Lower leg skin (tissue), 3 donors: Measurements from ENCODE around the gene LIPG.

Experiments
- CTCF ChIP-seq, 3 donors: fragments of 450-650 bp; IDR thresholded peaks; one replicate each; pipeline ENCODE4 v1.5.1; 2016; ENCODE audit warnings: antibody characterized with exemption in 3 of 3, mild to moderate bottlenecking in 3 of 3, moderate library complexity in 2 of 3
- POLR2A ChIP-seq, 2 donors: fragments of 450-650 bp; IDR thresholded peaks; one replicate each; pipeline ENCODE4 v1.6.1; 2016 to 2017; ENCODE audit warnings: antibody characterized with exemption in 2 of 2, mild to moderate bottlenecking in 1 of 2, moderate library complexity in 1 of 2

DNA sequence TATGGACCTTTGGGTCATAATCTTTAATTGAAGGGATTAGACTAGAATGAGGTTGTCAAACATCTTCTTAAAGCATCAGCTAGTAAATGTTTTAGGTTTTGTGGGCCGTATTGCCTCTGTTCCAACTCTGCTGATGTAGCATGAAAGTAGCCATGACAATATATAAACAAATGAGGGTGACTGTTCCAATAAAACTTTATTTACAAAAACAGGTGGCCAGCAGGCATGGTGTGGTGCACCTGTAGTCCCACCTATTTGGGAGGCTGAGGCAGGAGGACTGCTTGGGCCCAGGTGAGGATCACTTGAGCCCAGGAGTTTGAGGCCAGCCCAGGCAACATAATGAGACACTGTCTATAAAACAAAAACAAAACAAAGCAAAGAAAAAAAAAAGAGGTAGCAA, 18.4 kb downstream of the LIPG start:
- TF ChIP-seq CTCF (IDR thresholded peaks at IDR 0.05) (no peak), POLR2A (IDR thresholded peaks at IDR 0.05) (no peak)
